HEK293T (cell line): ENCODE data around the gene SMIM36.
A peak's percentile ranks its signal among the peaks of the same experiment; 100 is the strongest.

Experiments used
- CTCF ChIA-PET: fragments of 350-600 bp; formaldehyde crosslinking; extraction: SDS; loops from one replicate; lab custom pipeline; 2021; ENCODE audit warnings: antibody characterized with exemption, inconsistent platforms; lab: Yijun Ruan, JAX
- POLR2A ChIA-PET: fragments of 350-600 bp; formaldehyde crosslinking; extraction: SDS; loops from one replicate; lab custom pipeline; 2020; ENCODE audit warnings: antibody characterized with exemption, inconsistent platforms; lab: Yijun Ruan, JAX
- DNase-seq: peaks from one replicate; pipeline ENCODE4 v3.0.0; 2012; ENCODE audit warnings: mixed read lengths; ENCODE audit errors: extremely low spot score
- ARNT ChIP-seq: fragments of 450-650 bp; IDR thresholded peaks from 2 replicates; pipeline ENCODE4 v1.6.1; 2017; ENCODE audit warnings: mild to moderate bottlenecking
- BHLHE40 ChIP-seq: fragments of 450-650 bp; IDR thresholded peaks from 2 replicates; pipeline ENCODE4 v1.6.1; 2016; ENCODE audit warnings: mild to moderate bottlenecking, moderate library complexity, borderline replicate concordance
- CTBP1 ChIP-seq: fragments of 450-650 bp; IDR thresholded peaks from 2 replicates; pipeline ENCODE4 v1.6.1; 2016; ENCODE audit warnings: borderline replicate concordance
- ELF4 ChIP-seq: fragments of 450-650 bp; IDR thresholded peaks from 2 replicates; pipeline ENCODE4 v1.6.1; 2017; ENCODE audit warnings: antibody characterized with exemption
- FOXA1 ChIP-seq: fragments of 450-650 bp; IDR thresholded peaks from 2 replicates; pipeline ENCODE4 v1.6.1; 2016; ENCODE audit warnings: mild to moderate bottlenecking
- FOXK2 ChIP-seq: fragments of 450-650 bp; IDR thresholded peaks from 2 replicates; pipeline ENCODE4 v1.6.1; 2016; ENCODE audit warnings: mild to moderate bottlenecking
- FOXM1 ChIP-seq: fragments of 450-650 bp; IDR thresholded peaks from 2 replicates; pipeline ENCODE4 v1.6.1; 2017; ENCODE audit warnings: mild to moderate bottlenecking, borderline replicate concordance
- HDGF ChIP-seq: fragments of 450-650 bp; IDR thresholded peaks from 2 replicates; pipeline ENCODE4 v1.6.1; 2017; ENCODE audit warnings: antibody characterized with exemption, borderline replicate concordance
- L3MBTL2 ChIP-seq: fragments of 450-650 bp; conservative IDR thresholded peaks from 2 replicates; pipeline ENCODE4 v1.6.1; 2016; ENCODE audit warnings: mild to moderate bottlenecking
- LEF1 ChIP-seq: fragments of 450-650 bp; IDR thresholded peaks from 2 replicates; pipeline ENCODE4 v1.6.1; 2017; ENCODE audit warnings: mild to moderate bottlenecking, borderline replicate concordance
- NFRKB ChIP-seq: fragments of 450-650 bp; IDR thresholded peaks from 2 replicates; pipeline ENCODE4 v1.6.1; 2016; ENCODE audit warnings: mild to moderate bottlenecking, moderate library complexity
- PKNOX1 ChIP-seq: fragments of 450-650 bp; IDR thresholded peaks from 2 replicates; pipeline ENCODE4 v1.6.1; 2016
- SP1 ChIP-seq: fragments of 450-650 bp; IDR thresholded peaks from 2 replicates; pipeline ENCODE4 v1.6.1; 2017
- SUZ12 ChIP-seq: fragments of 450-650 bp; IDR thresholded peaks from 2 replicates; pipeline ENCODE4 v1.6.1; 2016; ENCODE audit warnings: mild to moderate bottlenecking
- TARDBP ChIP-seq: fragments of 450-650 bp; IDR thresholded peaks from 2 replicates; pipeline ENCODE4 v1.6.1; 2016
- ZNF384 ChIP-seq: fragments of 450-650 bp; IDR thresholded peaks from 2 replicates; pipeline ENCODE4 v1.6.1; 2016

The SMIM36 gene

GRCh38 chr17:55421179-55421934 lies 89.9 kb downstream of the SMIM36 start, which contains the start of gene MMD:
Gene MMD, minus strand, starts transcription at chr17:55421835. Its CDS starts 140 bp downstream, at chr17:55421695.
- ChIA-PET CTCF (no interaction called here), POLR2A (interaction anchor here (1.0 to 1.6 kb wide), 4 partner anchors 12 to 34 kb away, joined by 3 to 5 read pairs (median 3); no protein-coding TSS in a partner anchor)
- DNase-seq = no peak
- TF ChIP-seq L3MBTL2 (0 out of 2 replicates have a peak, but pooled peaks have one; percentile 4), FOXA1 (no peak)

- CTCF ChIA-PET = no interaction called here
- TF ChIP-seq SUZ12 = no peak
- TF ChIP-seq FOXA1 = no peak
- TF ChIP-seq L3MBTL2 = no peak
- no peak for TF ChIP-seq LEF1
- no peak for TF ChIP-seq BHLHE40
- TF ChIP-seq ELF4 = no peak
- no peak for TF ChIP-seq ARNT
- TF ChIP-seq CTBP1 = no peak
- no peak for TF ChIP-seq ZNF384
- no peak for TF ChIP-seq PKNOX1
- TF ChIP-seq FOXM1 = no peak
- peak; percentile 27 for DNase-seq
- POLR2A ChIA-PET = interaction anchor here (1.6 kb wide), 1 partner anchor 16 kb away, joined by 5 read pairs; no protein-coding TSS in a partner anchor
These were observed 90.5 kb downstream of the SMIM36 start for GRCh38 chr17:55420776-55421178.

- no peak for TF ChIP-seq ARNT
- TF ChIP-seq TARDBP = no peak
- no peak for TF ChIP-seq FOXM1
- no peak for TF ChIP-seq FOXA1
- no peak for TF ChIP-seq LEF1
- TF ChIP-seq SP1 = no peak
- no peak for TF ChIP-seq L3MBTL2
- TF ChIP-seq SUZ12 = no peak
- no peak for TF ChIP-seq ZNF384
- TF ChIP-seq HDGF = no peak
- TF ChIP-seq PKNOX1 = no peak
- TF ChIP-seq ELF4 = no peak
- no peak for TF ChIP-seq NFRKB
- TF ChIP-seq FOXK2 = no peak
- TF ChIP-seq CTBP1 = no peak
- TF ChIP-seq BHLHE40 = no peak
- POLR2A ChIA-PET = interaction anchor here (1.6 kb wide), 1 partner anchor 17 kb away, joined by 5 read pairs; no protein-coding TSS in a partner anchor
- CTCF ChIA-PET = no interaction called here
- DNase-seq = no peak
These were observed 91.0 kb downstream of the SMIM36 start for GRCh38 chr17:55420067-55420775.

DNA sequence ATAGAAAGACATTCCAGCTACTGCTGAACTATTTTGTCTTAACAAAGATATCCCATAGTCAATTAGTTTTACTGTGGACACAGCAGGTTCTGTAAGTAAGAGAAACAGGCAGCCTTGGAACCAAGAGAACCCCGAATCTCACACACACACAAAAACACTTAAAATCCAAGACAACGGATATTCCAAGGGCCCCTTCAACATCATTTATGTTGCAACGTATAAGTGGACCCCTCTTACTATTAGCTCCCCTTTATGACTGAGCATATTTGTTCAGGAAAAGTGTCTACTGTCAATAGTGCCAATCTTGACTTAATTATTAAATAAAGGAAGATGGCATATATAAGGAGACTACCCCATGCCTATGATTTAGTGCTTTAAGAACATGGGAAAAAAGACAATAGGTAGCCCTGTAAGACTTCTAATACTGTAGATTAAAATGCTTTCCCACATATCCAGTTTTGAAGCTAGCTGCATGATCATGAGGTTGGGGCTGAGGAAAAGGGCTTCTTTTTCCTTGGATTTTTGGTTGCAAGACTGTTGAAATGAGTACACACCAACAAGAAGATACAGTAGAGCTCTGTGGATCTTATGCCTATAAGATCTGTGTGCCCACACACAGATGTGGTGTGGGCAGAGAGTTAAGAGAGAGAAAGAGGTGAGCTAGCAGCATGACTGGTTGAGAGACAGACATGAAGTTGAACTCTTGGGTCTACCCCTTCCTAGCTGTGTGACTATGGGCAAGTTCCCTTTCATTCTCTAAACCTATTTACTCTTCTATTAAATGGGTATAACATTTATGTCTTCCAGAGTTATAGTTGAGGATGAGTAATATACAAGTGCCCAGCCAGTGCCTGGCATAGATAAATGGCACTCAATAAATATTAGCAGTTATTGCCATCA lies 92.6 kb downstream of the SMIM36 start:
- TF ChIP-seq TARDBP (no peak), CTBP1 (no peak), L3MBTL2 (no peak), SP1 (no peak), SUZ12 (no peak), HDGF (no peak), LEF1 (no peak)
- CTCF ChIA-PET = no interaction called here
- DNase-seq = no peak
- POLR2A ChIA-PET = no interaction called here

- DNase-seq = no peak
- ChIA-PET POLR2A (no interaction called here), CTCF (no interaction called here)
- TF ChIP-seq CTBP1 (no peak), ELF4 (no peak), FOXM1 (no peak), SUZ12 (no peak), LEF1 (no peak), TARDBP (no peak), ARNT (no peak), SP1 (no peak), NFRKB (no peak), HDGF (no peak), ZNF384 (no peak), L3MBTL2 (no peak), FOXA1 (no peak), BHLHE40 (no peak), PKNOX1 (no peak), FOXK2 (no peak)
These were observed 93.6 kb downstream of the SMIM36 start for GRCh38 chr17:55417411-55418268.
